Activated CD8-positive, alpha-beta memory T cell treated with anti-CD3 and anti-CD28 coated beads for 1 hour (primary cell): ENCODE data around the gene DAB2.

Experiments used
- DNase-seq, 2 donors: peaks; one replicate each; pipeline ENCODE4 v3.0.0-alpha.2; 2020; ENCODE audit warnings: low read depth in 1 of 2; ENCODE audit errors: extremely low read depth in 1 of 2

Gene DAB2

DNA sequence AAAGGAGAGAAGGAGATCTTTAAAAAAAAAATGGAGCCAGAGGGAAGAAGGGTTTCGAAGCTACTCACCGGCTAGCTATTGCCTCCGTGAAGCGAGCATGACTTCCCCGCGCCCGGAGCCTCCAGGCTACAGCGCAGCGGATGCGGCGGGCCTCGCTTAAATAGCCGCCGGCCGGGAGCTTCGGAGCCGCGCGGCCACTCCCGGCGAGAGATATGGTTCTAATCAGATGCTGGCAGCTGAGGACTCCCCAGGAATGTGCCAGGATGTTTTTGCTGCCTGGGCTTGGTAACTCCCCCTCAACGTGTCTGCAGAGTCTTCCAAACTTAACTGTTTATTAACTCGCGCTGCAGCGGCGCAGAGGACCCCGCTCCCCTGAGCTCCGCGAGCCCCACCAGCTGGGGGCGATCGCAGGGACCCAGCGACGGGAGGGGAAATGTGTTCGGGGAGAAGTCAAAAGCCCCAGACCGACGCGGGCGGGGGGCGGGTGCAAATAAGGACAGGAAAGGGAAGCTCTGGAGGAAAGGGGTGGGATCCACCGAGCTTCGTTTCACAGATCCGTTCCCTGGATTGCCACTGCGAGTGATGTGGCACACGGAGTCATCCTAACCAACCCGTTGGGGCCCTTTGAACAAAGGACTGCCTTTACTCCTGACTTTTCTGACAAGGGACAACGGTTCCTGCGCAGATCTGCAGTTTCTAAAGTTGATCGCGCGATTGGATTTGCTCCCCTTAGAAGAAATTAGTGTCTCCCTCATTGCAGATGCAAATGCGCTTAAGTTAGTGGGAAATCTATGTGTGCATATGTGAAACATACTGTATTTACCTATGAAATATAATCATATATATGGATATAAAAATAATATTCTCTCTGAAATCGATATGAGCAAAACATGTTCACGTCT lies at the start of gene DAB2:
Gene DAB2, minus strand, starts transcription at position 245 of the 902 bp plus-strand sequence. CDS start 30,660 bp downstream, outside the sequence.
- peak in 1 of 2 donors; percentile 26 for DNase-seq

DNA sequence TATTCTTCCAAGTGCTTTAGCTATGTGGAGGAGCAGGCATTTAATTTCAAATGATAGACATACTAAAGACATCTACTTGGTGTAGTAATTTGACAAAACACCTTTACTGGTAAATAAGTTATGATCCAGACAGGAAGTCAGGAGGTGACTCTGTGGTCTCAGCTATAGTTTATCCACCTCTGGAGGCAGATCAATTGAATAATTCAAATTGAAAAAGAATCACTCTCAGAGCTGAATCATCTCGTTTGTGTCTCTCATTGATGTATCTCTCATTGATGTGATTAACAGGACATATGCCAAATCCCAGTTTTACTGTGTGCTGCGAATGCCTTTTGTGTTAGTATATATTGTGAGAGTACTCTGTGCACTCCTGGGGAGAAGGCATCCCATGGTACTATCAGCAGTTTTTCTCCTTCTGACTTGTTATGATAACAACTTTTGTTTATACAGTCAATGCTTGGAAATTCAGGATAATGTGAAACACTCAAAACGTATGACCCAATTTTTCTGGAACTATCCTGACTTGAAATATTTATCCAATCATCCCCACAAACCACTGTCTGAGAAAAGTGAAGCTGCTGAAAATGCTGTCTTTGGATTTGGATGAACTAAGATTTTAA lies 48.5 kb upstream of the DAB2 start:
- no peak for DNase-seq

GRCh38 chr5:39471836-39472508 lies 47.2 kb upstream of the DAB2 start:
- no peak for DNase-seq

GRCh38 chr5:39470811-39471210 lies 46.0 kb upstream of the DAB2 start:
- DNase-seq = no peak

DNA sequence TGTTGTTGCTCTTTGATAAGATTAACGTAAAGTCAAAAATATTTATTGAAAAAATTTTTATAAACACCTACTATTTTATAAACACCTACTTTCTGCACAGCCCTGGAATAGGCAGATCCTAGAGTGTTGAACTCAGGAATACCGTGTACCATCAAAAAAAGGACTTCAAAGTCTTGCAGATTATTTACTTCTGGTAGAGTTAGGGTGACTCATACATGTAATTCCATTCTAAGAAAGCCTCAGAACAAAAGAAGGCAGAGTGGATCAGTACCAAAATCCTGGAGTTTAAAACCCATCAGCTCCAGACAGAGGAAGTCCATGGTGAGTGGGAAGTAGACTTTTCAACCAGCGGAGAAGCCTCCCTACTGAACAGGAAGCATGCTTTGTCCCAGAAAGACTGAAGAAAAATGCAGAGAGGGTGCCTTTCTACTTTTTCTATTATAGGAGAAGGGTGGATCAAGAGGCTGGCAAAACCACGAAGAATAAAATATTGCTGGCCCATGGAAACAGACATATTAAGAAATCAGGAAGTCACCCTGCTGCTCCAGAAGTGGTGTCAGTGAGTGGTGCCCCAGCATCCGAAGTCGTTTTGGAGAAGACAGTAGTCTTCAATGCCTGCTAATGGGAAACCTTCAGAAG lies 45.1 kb upstream of the DAB2 start:
- no peak for DNase-seq

DNA sequence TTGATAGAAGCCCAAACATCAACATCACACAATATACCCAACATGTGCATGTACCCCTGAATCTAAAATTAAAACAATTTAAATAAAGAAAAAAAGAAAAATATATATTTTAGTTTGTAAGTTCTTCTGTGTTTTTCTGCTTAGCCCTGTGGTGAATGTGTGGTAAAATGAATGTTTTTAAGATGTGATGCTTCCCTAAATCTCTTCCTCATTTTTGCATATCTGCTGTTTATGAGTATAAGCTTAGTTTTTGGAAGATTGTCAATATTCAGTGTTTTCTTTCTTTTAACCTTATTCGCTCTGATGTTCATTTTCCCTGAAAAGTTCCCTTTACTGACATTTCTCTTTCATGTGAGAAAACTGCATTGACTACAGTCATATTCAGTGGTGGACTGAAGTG lies 44.4 kb upstream of the DAB2 start:
- DNase-seq = no peak

DNA sequence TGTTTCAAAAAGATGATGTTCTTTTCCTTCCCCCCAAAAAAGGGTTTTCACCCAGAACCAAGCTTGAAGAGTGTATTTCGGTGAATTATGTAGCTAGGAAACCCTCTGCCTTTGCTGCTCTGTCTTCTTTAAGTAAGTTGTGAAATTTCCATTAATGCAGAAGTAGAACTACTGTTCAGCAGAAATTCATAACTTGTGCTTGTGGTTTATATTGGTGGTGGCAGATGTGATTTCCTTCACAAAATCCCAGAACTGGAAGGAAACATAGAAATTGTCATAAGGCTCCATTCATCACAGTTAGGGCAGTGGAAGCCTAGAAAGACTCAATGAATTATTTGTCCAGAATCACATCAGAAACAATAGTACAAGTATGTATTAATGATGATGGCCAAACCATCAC lies 42.1 kb upstream of the DAB2 start:
- no peak for DNase-seq

GRCh38 chr5:39465843-39466242 lies 41.1 kb upstream of the DAB2 start:
- DNase-seq = no peak

DNA sequence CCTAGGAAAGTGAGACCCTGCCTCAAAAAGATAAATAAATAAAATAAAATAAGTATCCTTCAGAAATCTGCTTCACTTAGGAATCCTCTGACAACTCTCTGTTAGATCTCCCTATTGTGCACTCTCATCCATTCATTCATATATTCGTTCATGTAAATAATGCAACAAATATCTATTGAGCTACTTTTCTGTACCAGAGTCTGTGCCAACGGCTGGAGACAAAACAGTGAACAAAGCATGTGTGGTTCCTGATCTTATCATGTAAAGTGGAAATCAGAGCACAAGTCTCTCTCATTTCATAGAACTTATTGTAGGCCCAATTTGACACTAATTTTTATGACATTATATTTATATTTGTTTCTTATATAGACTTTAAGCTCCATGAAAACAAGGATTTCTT lies 40.3 kb upstream of the DAB2 start:
- DNase-seq = no peak

- no peak for DNase-seq
Measured at GRCh38 chr5:39464088-39464487, 39.3 kb upstream of the DAB2 start.

GRCh38 chr5:39462211-39462610 lies 37.4 kb upstream of the DAB2 start:
- no peak for DNase-seq

DNA sequence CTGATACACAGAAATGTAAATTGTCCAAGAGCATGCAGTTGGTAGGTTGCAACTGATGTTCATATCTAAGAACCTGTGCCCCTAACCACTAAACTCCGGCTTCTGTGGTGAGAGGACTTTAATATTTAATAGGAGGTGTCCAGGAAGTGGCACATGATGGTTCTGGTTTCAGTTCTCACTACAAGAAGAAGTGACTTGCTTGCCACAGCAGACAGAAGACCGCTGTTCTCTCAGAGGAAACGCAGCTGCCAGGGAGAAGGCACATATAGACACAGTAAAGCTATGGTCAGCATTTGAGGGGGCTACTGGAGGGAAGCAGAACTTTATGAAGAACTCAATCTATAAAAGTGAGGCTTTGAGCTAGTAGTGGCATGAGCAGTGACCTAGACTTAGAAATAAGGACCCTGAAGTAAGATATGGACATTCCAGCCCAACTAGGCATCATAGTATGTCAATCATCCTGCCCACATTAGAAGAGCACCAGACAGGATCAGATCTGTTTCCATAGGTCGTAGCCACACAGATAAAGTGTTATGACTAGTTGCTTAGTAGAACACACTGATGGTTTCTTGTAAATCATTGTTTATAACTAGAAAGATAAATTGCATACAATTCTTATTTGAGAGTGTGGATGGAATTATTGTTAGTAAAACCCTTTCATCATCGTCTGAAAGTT lies 36.4 kb upstream of the DAB2 start:
- DNase-seq = no peak

- DNase-seq = no peak
Measured at GRCh38 chr5:39459907-39460306, 35.1 kb upstream of the DAB2 start.

- DNase-seq = no peak
Measured at GRCh38 chr5:39459071-39459470, 34.3 kb upstream of the DAB2 start.

- DNase-seq = no peak
Measured at GRCh38 chr5:39455645-39456044, 30.9 kb upstream of the DAB2 start.

DNA sequence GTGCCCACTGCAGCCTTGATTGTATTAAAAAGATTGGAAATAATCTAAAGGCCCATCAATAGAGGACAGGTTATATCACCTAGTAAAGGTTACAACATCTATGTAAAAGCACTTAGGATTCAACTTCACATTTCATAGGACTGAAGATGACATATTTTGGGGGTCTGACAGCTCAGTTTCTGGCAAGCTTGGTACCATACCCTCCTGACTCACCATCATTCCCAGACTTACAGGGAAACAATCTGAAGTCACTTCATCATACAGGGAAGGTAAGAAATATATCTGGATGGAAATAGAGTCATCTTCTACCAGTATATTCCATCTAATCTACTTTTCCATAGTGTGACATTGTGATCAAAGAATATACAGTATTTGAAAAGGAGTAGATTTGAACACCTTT lies 28.8 kb upstream of the DAB2 start:
- no peak for DNase-seq

DNA sequence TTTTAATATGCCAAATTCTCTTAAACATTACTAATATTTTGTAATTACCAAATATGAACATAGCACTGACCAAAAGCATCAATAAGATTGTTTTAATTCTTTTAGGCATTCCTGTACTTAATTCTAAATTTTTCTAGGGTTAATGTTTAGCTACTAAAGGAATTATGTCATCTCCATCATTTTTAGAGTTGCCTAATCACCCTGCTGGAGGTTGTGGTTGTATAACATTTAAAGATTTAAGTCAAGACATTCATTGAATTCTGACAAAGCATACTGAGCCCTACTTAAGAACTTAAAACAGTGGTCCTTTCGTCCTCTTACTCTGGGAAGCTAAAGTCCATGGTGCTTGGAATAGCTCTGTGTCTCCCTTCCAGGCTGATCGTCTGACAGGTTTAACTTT lies 28.1 kb upstream of the DAB2 start:
- no peak for DNase-seq

- DNase-seq = no peak
Measured at GRCh38 chr5:39451276-39451941, 26.6 kb upstream of the DAB2 start.

DNA sequence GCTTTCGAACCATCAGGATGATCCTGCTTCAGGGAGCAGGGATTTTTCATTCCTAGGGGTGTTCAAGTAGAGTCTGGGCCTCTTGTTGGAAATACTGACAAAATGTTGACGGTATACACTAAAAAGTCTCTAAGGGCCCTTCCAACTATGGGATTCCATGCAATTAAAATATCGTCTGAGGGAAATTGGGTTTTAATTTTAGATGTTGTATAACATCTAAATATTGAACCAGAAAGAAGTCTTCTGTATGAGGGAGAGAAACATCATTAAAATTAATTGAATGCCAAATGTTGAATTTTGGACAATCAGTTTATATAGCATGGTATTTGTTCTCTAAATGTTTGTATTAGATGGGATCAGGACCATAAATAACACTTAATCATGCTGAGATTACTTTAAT lies 25.7 kb upstream of the DAB2 start:
- no peak for DNase-seq

DNA sequence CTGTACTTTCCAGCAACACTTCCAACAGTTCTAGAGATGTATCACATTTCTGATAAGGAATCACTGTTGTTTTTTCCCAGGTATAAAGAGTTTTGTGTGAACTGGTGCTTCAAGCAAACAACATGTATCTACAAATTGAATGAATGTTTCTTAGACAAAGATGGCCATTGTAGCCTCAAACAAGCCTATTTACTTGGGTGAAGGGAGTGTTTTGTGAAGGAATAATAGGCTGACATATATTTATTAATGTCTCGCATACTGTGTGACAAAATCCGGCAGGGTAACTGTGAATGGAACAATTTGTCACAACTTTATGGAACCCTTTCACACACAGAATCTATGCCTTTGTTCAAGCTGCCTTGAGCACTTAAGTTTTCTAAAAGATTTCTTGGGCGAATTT lies 24.8 kb upstream of the DAB2 start:
- DNase-seq = no peak
